Gastrocnemius medialis (tissue), 4 donors: ENCODE results near the gene PTPN7. TPM values are rescaled to one million over a fixed set of nuclear protein-coding genes. Genes with fewer than 3 reads are reported as not detected.
"Not testable (repeated sequence)": the region's sequence is repeated elsewhere in the genome, so short reads cannot be mapped to it uniquely, and the experiment has no call there.

Source experiments
- ATAC-seq, 2 donors: fragments of 150-250 bp; one replicate each; pipeline ENCODE4 v1.9.1; 2016
- DNase-seq, 2 donors: peaks; one replicate each; pipeline ENCODE4 v3.0.0-alpha.2; 2019
- H3K27ac ChIP-seq, 4 donors: fragments of 200-600 bp; sonication (generic); 1 replicate in 1 of 4; 2 replicates in 3 of 4; pipeline ENCODE4 v1.5.1; 2016 to 2018; ENCODE audit warnings: mild to moderate bottlenecking in 2 of 4, moderate library complexity in 1 of 4
- H3K27me3 ChIP-seq, 3 donors: fragments of 200-600 bp; sonication (generic) in 2 of 3; 1 replicate in 1 of 3; 2 replicates in 2 of 3; pipeline versions ENCODE4 v1.5.1 to v1.6.0; 2016 to 2019; ENCODE audit warnings: mild to moderate bottlenecking in 1 of 3, moderate library complexity in 1 of 3
- H3K36me3 ChIP-seq, 2 donors: fragments of 200-600 bp; sonication (generic) in 1 of 2; one replicate each; pipeline ENCODE4 v1.5.1; 2017 to 2018
- H3K4me1 ChIP-seq, 2 donors: fragments of 200-600 bp; sonication (generic) in 1 of 2; one replicate each; pipeline ENCODE4 v1.5.1; 2016 to 2017; ENCODE audit warnings: mild to moderate bottlenecking in 2 of 2
- H3K4me3 ChIP-seq, 4 donors: fragments of 200-600 bp; sonication (generic) in 3 of 4; 1 replicate in 1 of 4; 2 replicates in 3 of 4; pipeline ENCODE4 v1.5.1; 2016 to 2019; ENCODE audit warnings: mild to moderate bottlenecking in 2 of 4
- H3K9me3 ChIP-seq, 3 donors: fragments of 200-600 bp; sonication (generic) in 2 of 3; 1 replicate in 1 of 3; 2 replicates in 2 of 3; pipeline ENCODE4 v1.5.1; 2016 to 2019
- CTCF ChIP-seq, 5 experiments: fragments of 450-650 bp in 3 of 5; fragments of 200-600 bp in 2 of 5; sonication (generic) in 2 of 5; IDR thresholded peaks in 4 of 5; conservative IDR thresholded peaks in 1 of 5; 1 replicate in 4 of 5; 2 replicates in 1 of 5; pipeline ENCODE4 v1.5.1; 2016 to 2019; ENCODE audit warnings: antibody characterized with exemption in 5 of 5, mild to moderate bottlenecking in 3 of 5, moderate library complexity in 3 of 5
- POLR2A ChIP-seq, 2 donors: fragments of 450-650 bp; IDR thresholded peaks; one replicate each; pipeline ENCODE4 v1.6.1; 2017; ENCODE audit warnings: antibody characterized with exemption in 2 of 2, mild to moderate bottlenecking in 2 of 2, moderate library complexity in 2 of 2
- in situ Hi-C, 4 donors: fragments of 200-750 bp; cut with MboI; loops; one replicate each; pipeline versions ENCODE4 v1.15.0 to v1.8.0; 2017; ENCODE audit warnings: low sequenced_read_pairs in 4 of 4
- intact Hi-C: fragments of 100-400 bp; cut with DNase I; formaldehyde crosslinking; loops from one replicate; pipeline ENCODE4 v1.15.1; 2023; ENCODE audit warnings: low total_unique reads
- total RNA-seq, 4 donors: library from RNA; depleted of rRNA; stranded (reverse); fragments of >200 nt; gene quantifications; one replicate each; pipeline versions ENCODE4 v1.1.0 to v1.2.3, GENCODE V29; 2016

Gene PTPN7
- total RNA-seq, 4 donors from 2014 or later = 0.19 to 0.76 (median 0.49) TPM

- ATAC-seq (no peak), DNase-seq (no peak)
- Histone ChIP-seq H3K4me3 (no peak overlapping the region), H3K4me1 (peaks cover 17 to 21% of the 10 kb centered on the region in 2 donors), H3K36me3 (no peaks in the 10 kb centered on the region), H3K27ac (no peak overlapping the region), H3K27me3 (no peaks in the 10 kb centered on the region), H3K9me3 (no peaks in the 10 kb centered on the region)
- TF ChIP-seq POLR2A (IDR thresholded peaks at IDR 0.05) (no peak), CTCF (IDR thresholded peaks at IDR 0.05 in 4 of 5, conservative IDR thresholded peaks at IDR 0.05 in 1 of 5) (no peak)
- in situ Hi-C loops = loop anchor here in 3 of 4 donors (25.0 kb wide), 1 partner anchor 260 kb away; the partner anchor contains the start of gene SHISA4 (in 3 of the 3)
- intact Hi-C loops = no loop called here
Observed at GRCh38 chr1:202146993-202147392, 13.4 kb downstream of the PTPN7 start.

- Histone ChIP-seq H3K4me3 (no peak overlapping the region), H3K36me3 (no peaks in the 10 kb centered on the region), H3K9me3 (no peaks in the 10 kb centered on the region), H3K4me1 (peaks cover 18 to 25% of the 10 kb centered on the region in 2 donors), H3K27ac (no peak overlapping the region), H3K27me3 (no peaks in the 10 kb centered on the region)
- DNase-seq (no peak), ATAC-seq (no peak)
- intact Hi-C loops = no loop called here
- in situ Hi-C loops = loop anchor here in 3 of 4 donors (25.0 kb wide), 1 partner anchor 259 kb away; the partner anchor contains the start of gene SHISA4 (in 3 of the 3)
- TF ChIP-seq CTCF (IDR thresholded peaks at IDR 0.05 in 4 of 5, conservative IDR thresholded peaks at IDR 0.05 in 1 of 5) = no peak
- TF ChIP-seq POLR2A (IDR thresholded peaks at IDR 0.05) = no peak
Observed at GRCh38 chr1:202146279-202146678, 14.1 kb downstream of the PTPN7 start.

- H3K9me3 ChIP-seq, intact Hi-C loops, H3K27me3 ChIP-seq, ATAC-seq, DNase-seq, H3K36me3 ChIP-seq, H3K4me3 ChIP-seq: not testable (repeated sequence)
- Histone ChIP-seq H3K4me1 (peaks cover 24 to 30% of the 10 kb centered on the region in 2 donors), H3K27ac (peak overlapping the region in 1 of 4 donors; percentile 92)
- in situ Hi-C loops = loop anchor here in 3 of 4 donors (25.0 kb wide), 1 partner anchor 258 kb away; the partner anchor contains the start of gene SHISA4 (in 3 of the 3)
Observed at GRCh38 chr1:202145744-202146140, 14.7 kb downstream of the PTPN7 start.

- DNase-seq (no peak), ATAC-seq (peak in 1 of 2 donors; percentile 25)
- no peak for TF ChIP-seq POLR2A (IDR thresholded peaks at IDR 0.05)
- TF ChIP-seq CTCF (IDR thresholded peaks at IDR 0.05 in 4 of 5, conservative IDR thresholded peaks at IDR 0.05 in 1 of 5) = no peak
- H3K27me3 ChIP-seq = no peaks in the 10 kb centered on the region
- no peaks in the 10 kb centered on the region for H3K36me3 ChIP-seq
- in situ Hi-C loops (loop anchor here in 3 of 4 donors (25.0 kb wide), 1 partner anchor 258 kb away; the partner anchor contains the start of gene SHISA4 (in 3 of the 3)), intact Hi-C loops (no loop called here)
- H3K4me3 ChIP-seq = peak overlapping the region; percentile 65 to 97 (median 86)
- H3K27ac ChIP-seq = peak overlapping the region; percentile 81 to 92 (median 87)
- peaks cover 25 to 31% of the 10 kb centered on the region in 2 donors for H3K4me1 ChIP-seq
- H3K9me3 ChIP-seq = no peaks in the 10 kb centered on the region
Observed at GRCh38 chr1:202145068-202145743, 15.2 kb downstream of the PTPN7 start.

GRCh38 chr1:202144402-202145067 is 15.9 kb downstream of the PTPN7 start, which contains the start of gene ARL8A:
Gene ARL8A (minus strand): TSS chr1:202144737. CDS start chr1:202144572, 165 bp downstream.
- H3K9me3 ChIP-seq = no peaks in the 10 kb centered on the region
- in situ Hi-C loops = loop anchor here in 3 of 4 donors (25.0 kb wide), 1 partner anchor 257 kb away; the partner anchor contains the start of gene SHISA4 (in 3 of the 3)
- ATAC-seq (peak; percentile 79 to 80), DNase-seq (peak; percentile 40 to 45)
- no peaks in the 10 kb centered on the region for H3K36me3 ChIP-seq
- H3K27ac ChIP-seq = peak within 1 kb of the TSS; percentile 81 to 92 (median 87)
- H3K4me1 ChIP-seq = peaks cover 25 to 31% of the 10 kb centered on the region in 2 donors
- H3K27me3 ChIP-seq = no peaks in the 10 kb centered on the region
- H3K4me3 ChIP-seq = peak within 1 kb of the TSS; percentile 65 to 97 (median 86)
- intact Hi-C loops = no loop called here
- no peak for TF ChIP-seq CTCF (IDR thresholded peaks at IDR 0.05 in 4 of 5, conservative IDR thresholded peaks at IDR 0.05 in 1 of 5)
- peak; percentile 66 to 67 for TF ChIP-seq POLR2A (IDR thresholded peaks at IDR 0.05)
